SK-MEL-5 (cell line): ENCODE measurements around the gene MINDY2. TPM values are rescaled to one million over a fixed set of nuclear protein-coding genes. Genes with fewer than 3 reads are reported as not detected.

ENCODE experiments used
- DNase-seq: peaks from one replicate; pipeline ENCODE4 v3.0.0-alpha.2; 2016; ENCODE audit warnings: low read depth, low spot score
- in situ Hi-C: cut with HindIII; loops from 2 replicates; pipeline ENCODE4 v1.10.0; 2016; ENCODE audit warnings: low sequenced_read_pairs, high pct_unique_total_duplicates, low pct_unique_long_range_greater_than_20kb
- small RNA-seq, 2 experiments: library from RNA; depleted of rRNA; stranded (forward); fragments of <200 nt; gene quantifications; one replicate each; pipeline ENCODE3, GENCODE V24; 2014
- total RNA-seq: library from RNA; depleted of rRNA; stranded (reverse); fragments of >200 nt; shearing (Covaris generic); gene quantifications from 2 replicates; pipeline ENCODE4 v1.2.3, GENCODE V29; 2014; rRNA removed

The MINDY2 gene
- total RNA-seq, 1 experiment from 2014 or later, result 10.9 TPM

DNA sequence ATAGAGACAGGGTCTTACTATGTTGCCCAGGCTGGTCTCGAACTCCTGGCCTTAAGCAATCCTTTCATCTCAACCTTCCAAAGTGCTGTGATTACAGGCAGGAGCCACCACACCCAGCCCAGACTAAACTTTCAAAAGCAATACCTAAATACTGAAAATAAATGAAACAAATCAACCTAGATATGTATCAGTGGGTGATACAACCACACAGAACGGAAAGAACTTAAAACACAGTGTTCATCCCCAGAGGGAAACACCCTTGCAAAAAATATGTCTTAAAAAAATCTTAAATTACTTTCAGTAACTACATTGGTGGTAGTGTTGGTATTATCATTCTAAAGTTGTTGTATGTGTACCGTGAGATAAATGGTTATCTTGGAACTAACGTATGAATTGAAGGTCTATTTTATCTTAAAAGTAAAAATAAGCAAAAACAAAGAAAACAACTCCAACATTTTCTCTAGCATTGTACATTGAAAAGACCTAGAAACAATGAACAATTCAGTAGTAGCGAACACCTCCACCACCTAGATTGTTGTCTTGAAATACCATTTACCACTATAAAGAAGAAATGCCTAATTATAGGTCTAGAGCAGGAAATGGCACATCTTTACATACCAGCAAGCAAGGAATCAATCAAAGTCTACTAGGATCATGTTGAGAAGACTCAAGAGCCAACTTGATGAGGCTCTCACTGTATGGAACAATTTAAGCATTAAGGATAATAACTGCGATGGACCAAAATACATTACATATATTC lies 137.6 kb downstream of the MINDY2 start:
- DNase-seq, result no peak
- in situ Hi-C loops, result no loop called here

DNA sequence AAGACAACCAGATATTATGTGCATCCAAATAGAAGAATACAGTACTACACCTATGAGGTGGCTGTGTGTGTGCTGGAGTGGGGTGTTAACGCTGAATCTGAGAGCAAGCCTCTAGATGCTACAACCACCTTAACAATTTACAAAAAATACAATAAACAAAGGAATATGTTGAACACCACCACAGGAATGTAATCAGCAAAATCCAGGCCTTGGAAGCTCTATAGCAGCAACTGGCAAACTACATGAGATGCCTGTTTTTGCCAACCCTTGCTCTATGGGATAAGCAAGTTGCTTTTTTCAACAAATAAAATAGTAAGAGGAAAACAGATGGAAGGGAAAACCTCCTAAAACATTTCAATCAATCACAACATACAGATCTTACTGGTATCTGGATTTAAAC lies 138.5 kb downstream of the MINDY2 start:
- DNase-seq, result no peak
- in situ Hi-C loops, result no loop called here

DNA sequence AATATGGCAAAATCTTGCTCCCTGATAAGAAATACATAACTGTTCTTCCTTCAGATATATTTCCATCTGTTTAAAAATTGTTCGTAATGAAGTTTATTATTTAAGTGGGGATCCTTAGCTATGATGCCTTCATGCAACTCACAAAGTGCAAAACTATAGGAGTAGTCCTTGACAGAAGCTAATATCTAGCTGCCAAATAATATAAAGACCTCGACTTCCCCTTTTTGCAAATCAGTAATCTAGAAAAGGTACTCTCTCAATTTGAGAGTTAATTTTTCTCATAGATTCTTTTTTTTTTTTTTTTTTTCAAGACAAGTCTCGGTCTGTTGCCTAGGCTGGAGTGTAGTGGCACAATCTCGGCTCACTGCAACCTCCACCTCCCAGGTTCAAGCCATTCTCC lies 139.4 kb downstream of the MINDY2 start:
- no peak for DNase-seq
- in situ Hi-C loops, result no loop called here

Small RNA genes within 50 kb of the gene (small RNA-seq; reads per million reads assigned to genes)
- gene RF00012, result 0 to 0.12 reads per million in 2 experiments
- gene ZNF444P1, result 0 reads per million in 2 experiments

Other genes with a start within 250 kb of the MINDY2 start
- gene ADAM10, start 21.6 kb upstream of the MINDY2 start, total RNA-seq, result 132 and 144 TPM in 2 replicates
- 59.6 and 72.0 TPM in 2 replicates for gene SLTM, start 162.4 kb downstream of the MINDY2 start, total RNA-seq
- gene RNF111, start 216.4 kb downstream of the MINDY2 start, total RNA-seq, result 19.9 and 25.1 TPM in 2 replicates